Right forelimb (tissue), 1 donor: ENCODE data around the gene IQGAP2.
"Not testable (repeated sequence)": the region's sequence is repeated elsewhere in the genome, so short reads cannot be mapped to it uniquely, and the experiment has no call there.

ENCODE experiments used
- DNase-seq: peaks from one replicate; pipeline ENCODE4 v3.0.0-alpha.2; 2018

The IQGAP2 gene

DNA sequence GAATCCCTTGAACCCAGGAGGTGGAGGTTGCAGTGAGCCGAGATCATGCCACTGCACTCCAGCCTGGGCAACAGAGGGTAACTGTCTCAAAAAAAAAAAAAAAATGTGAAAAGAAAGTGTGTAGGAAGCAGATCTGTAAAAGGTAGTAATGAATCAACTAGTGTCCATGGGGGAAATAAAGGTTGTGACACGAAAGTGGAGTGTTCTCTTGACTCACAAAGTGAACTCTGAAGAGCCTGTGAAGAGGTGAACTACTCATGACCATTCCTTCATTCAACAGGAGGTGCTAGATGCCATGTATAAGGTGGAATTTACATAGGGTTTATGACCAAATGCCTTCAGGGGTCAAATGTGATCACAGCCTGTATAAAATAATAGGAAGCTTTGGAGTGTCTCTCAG lies 12.8 kb downstream of the IQGAP2 start:
- DNase-seq = no peak

DNA sequence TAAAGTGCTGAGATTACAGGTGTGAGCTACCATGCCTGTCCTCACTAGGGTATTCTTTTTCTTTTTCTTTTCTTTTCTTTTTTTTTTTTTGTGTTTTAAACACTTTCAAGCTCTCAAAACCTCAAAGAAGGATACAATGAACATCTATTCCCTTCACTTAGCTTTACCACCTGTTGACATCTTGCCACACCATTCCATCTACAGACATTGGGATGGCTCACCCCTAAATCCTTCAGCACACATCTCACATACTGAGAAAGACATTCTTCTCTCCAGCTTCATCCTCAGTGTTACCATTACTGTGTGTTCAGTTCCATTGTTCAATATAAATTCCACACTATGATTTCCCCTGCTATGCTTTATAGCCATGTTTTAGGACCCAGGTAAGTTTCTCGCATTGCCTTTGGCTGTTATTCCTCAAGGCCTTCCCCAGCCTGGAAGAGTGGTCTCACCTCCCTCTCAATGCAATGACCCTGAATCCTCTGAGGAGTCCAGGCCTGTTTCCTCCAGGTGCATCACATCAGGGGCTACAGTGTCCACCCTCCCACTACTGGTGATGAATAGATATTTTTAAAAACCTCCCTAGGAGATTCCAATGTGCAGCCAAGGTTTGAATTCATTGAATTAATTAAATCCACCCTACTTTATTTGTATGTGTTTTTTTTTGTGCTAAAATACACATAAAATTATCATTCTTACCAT lies 16.7 kb downstream of the IQGAP2 start:
- no peak for DNase-seq

DNA sequence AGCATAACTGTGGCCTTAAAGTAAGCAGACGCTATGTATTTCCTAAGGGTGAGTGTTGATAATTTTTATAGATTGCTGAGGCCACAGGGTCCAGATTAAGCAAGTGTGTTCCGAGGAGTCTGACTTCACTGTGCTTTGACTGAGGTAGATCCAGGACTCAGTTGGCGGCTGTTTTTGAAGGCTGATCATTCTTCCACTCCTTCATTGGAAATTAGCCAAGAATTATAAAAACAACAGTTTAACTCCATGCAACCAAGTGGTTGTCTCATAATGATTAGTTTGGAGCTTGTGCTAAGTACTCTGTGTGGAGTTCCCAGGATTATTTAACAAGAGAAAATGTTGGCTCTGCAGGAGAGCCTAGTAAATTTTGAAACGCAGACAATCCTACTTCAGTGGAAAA lies 19.1 kb downstream of the IQGAP2 start:
- DNase-seq = no peak

DNA sequence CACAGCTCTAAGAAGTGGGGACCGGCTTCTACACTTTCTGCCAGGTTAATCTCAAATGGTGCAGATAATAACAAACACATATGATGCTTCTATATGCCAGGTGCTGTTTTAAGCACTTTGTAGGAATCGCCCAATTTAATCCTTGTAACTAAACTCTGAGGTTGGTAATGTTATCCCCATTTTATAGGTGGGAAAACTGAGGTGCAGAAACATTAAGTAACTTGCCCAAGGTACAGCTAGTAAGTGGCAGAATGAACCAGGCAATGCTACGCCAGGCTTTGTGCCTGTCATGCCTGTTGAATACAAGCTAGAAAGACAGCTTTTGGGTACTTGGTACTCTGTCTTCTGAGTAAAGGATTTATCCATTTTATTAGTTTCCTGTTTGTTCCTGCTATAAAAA lies 19.7 kb downstream of the IQGAP2 start:
- DNase-seq = no peak

DNA sequence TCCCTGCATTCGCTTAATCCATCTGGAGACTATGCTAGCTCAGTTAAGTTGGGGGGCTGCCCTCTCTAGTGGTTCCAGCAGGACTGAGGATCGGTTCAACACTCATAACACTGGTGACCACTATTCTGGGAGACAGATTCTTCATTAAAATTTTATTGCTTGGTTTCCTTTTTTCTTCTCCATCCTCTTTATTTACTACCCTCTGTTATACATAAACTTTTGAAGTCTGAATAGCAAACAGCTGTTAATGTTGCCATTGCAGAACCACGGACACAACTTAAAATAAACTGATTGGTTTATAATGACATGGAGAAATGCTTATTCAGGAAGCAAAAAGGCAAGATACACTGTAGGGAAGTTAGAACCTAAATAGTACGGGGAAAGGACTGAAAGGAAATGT lies 22.1 kb downstream of the IQGAP2 start:
- DNase-seq = no peak

DNA sequence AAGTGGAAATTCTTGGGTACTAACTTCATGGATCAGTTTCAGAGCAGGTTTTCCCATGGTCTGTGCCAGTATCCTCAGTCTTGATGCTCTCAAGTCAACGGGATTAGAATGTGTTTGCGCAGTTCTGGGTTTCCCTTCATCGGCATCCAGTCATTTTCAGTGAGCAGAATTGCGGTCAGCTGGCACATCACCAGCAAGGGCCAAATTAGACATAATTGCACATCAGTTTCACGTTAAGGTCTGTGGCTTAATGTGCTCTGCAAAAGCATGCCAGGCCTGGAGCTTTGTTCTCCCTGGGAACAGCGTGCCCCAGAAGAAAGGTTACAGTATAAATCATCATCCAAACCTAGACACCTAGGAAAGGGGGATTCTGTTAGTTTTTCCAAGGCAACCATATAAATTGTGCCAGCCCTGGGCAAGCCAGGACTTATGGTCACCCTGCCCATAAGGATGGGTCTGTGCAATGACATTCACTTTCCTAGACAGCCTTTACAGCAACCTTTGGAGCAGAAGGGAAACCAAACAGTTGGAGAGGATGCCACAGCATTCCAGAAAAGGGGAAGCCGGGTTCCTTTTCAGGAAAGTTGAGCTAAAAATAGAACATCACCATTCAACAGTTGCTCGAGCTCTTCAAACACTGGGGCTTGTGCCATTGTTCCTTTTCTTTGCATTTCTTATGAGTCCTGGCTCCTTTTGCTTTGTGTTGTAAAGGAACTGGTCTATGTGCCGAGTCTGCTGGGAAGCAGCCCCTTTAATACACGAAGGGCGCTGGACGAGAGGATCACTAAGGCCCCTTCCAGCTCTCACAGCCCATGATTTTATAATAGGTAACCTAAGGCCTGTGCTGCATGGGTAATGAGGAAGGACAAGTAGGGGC lies 23.1 kb downstream of the IQGAP2 start:
- DNase-seq = peak; percentile 51

DNA sequence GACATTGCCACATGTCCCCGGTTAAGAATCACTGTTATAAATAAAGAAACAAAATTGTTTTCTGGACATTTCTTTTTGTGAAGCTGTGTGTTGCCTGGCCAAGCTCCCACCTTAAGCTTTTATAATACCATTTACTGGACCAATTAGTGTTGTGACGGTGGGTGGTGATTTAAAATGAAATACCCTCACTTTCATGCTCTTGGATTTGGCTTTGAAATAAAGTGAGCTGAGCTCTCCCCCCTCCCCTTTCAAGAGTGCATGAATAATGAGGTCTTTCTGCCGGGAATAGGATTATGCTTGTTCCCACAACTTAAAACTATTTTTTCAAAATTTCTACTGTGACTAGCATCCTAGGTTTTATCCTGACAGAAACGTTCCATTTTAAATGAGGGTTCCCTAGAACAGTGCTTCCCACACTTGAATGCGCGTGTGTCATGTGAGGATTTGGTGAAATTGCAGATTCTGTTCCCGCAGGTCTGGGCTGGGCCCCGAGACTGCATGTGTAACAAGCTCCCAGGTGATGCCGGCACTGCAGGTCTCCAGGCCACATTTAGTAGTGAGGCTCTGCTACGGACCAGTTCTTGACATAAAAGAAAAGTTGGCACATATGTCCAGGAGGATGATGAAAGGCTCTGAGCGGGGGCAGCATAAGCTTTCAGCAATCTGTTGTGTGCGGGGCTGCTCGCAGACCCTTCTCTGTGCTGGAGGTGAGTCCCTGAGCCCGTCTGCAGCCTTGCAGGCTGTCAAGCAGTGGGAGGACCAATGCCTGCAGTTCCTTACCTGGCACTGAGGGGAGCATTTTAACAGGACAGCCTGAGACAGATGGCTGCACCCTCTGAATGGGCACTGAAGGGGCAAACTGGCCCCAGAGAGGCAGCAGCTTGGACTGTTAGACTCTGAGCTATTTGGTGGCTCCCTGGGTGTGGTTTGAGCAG lies 24.4 kb downstream of the IQGAP2 start:
- DNase-seq = no peak

DNA sequence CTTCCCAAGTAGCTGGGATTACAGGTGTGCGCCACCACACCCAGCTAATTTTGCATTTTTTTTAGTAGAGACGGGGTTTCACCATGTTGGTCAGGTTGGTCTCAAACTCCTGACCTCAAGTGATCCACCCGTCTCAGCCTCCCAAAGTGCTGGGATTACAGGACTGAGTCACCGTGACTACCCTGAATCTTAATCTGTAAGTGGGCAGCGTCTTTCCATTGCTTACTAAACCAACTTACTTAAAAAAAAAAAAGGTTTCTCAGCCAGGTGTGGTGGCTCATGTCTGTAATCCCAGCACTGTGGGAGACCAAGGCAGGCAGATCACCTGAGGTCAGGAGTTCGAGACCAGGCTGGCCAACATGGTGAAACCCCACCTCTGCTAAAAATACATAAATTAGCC lies 25.5 kb downstream of the IQGAP2 start:
- not testable (repeated sequence) for DNase-seq

DNA sequence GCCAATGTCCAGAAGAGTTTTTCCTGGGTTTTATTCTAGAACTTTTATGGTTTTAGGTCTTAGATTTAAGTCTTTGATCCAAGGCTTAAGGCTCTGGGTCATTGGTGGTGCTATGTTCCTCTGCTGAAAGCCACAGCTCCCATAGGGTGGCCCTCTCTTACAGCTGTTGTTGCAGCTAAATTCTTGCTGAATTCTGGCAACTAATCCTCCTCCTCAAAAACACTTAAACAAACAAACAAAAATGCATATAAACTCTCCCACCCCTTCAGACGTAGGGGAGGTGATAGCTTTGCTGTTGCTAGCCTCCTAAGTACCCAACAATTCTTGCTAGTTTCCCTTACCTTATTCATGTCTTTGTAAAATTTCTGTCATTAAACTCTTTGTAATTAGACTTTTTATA lies 30.2 kb downstream of the IQGAP2 start:
- no peak for DNase-seq

DNA sequence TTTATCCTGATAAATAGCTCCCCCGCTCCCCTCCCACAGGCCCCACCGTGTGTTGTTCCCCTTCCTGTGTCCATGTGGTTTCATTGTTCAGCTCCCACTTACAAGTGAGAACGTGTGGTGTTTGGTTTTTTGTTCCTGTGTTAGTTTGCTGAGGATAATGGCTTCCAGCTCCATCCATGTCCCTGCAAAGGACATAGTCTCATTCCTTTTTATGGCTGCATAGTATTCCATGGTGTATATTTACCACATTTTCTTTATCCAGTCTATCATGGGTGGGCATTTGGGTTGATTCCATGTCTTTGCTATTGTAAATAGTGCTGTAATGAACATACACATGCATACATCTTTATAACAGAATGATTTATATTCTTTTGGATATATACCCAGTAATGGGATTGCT lies 34.4 kb downstream of the IQGAP2 start:
- DNase-seq = not testable (repeated sequence)

DNA sequence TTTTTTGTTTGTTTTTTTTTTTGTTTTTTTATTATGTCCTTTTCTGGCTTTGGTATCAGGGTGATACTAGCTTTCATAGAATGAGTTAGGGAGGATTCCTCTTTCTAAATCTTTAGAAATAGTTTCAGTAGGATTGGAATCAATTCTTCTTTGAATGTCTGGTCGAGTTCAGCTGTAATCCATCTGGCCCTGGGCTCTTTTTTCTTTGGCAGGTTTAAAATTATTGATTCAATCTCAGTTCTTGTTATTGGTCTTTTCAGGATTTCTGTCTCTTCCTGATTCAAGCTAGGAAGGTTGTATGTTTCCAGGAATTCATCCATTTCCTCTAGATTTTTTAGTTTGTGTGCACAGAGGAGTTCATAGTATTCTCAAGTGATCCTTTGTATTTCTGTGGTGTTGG lies 34.9 kb downstream of the IQGAP2 start:
- DNase-seq = no peak

DNA sequence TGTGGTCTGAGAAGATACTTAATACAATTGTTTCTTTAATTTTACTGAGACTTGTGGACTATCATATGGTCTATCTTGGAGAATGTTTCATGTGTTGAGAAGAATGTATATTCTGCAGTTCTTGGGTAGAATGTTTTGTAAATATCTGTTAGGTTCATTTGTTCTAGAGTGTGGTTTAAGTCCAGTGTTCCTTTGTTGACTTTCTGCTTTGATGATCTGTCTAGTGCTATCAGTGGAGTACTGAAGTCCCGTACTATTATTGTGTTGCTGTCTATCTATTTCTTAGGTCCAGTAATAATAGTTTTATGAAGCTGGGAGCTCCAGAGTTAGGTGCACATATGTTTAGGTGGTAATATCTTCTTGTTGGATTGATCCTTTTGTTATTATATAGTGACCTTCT lies 36.1 kb downstream of the IQGAP2 start:
- DNase-seq = no peak

DNA sequence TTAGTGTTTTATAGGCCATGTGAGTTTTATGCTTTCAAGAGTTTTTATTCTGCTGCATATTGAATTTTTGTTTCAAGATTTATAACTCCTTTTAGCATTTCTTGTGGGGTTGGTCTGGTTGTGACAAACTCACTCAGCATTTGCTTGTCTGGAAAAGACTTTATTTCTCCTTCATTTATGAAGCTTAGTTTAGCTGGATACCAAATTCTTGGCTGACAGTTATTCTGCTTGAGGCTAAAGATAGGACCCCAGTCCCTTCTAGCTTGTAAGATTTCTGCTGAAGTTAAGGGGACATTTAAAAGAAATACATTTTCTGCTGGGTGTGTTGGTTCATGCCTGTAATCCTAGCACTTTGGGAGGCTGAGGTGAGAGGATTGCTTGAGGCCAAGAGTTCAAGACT lies 36.8 kb downstream of the IQGAP2 start:
- no peak for DNase-seq

DNA sequence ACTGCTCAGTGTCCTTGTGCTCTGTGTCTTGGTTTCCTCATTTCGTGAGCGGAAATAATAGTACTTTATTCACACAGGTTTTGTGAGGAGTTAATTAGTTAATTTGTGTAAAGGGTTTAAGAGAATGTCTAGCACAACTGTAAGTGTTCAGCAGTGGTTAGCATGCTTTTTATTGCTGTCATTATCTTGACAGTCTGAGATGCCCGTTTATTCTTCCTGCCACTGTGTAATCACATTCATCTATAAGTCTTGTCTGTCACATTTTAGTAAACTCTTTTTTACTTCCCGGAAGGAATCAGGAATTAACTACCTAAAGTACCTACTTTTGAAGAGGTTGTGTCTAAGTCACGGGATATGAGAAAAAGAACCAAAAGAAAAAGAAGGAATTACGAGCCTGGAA lies 38.0 kb downstream of the IQGAP2 start:
- no peak for DNase-seq

DNA sequence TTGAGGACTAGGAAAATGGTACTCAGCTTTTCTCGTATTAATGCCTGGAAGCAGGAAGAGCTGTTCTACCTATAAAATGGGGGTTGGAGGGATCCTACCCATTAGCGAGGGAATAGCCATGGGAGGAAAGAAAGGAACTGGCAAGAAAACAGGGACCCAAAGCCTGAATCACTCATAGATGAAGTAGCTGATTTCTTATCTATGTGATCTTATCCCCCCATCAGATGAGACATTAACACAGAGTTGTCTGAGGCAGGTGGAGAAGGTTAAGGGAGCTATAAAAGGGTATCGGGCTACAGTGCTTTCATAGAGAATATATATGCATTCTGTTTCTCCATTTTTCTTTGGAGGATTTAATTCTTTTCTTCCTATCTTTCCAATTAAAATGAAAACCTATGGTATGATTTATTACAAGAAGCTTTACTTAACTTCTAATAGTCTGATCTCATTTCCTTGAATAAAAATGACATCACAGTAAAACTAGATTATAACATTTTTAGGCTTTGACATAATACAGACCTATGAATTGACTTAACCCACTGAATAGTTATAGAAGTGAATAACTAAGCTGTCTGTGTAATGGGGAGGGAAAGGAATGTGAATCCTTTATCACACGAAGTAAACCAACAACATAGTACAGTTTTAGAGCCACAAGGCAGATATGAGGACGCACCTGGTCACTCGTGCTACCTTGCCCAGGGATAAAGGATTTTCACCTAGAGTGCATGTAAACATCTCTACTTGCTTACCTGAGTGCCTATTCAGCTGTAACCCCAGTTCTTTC lies 39.0 kb downstream of the IQGAP2 start:
- no peak for DNase-seq

DNA sequence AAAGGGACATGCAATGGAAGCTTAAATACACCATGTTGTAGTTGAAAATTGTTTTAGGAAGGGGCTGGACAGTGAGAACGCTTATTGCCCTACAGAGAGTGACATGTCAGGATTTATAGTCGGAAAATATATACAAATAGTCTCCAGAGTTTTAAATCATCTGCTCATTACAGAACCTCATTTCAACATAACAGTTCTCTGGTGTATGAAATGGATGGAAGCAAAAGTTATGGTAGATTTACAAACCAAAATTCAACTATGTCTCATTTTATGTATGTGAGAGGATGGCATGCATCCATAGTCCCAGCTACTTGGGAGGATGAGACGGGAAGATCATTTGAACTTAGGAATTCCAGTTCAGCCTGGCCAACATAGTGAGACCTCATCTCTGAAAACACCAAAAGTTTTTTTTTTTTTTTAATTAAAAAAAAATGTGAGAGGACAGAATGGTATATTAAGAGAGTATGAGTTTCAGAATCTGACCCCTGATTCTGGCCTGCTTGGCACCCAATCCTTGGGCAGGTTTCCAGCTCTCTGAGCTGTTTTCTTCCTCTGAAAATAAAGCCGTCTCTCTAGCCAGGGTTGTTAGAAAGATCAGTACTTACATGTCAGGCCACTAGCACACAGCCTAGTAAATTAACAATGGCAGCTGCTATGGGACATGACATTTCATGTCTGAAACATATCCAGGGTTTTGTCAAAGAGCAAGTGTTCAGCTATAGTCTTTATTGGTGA lies 40.1 kb downstream of the IQGAP2 start:
- DNase-seq = no peak

DNA sequence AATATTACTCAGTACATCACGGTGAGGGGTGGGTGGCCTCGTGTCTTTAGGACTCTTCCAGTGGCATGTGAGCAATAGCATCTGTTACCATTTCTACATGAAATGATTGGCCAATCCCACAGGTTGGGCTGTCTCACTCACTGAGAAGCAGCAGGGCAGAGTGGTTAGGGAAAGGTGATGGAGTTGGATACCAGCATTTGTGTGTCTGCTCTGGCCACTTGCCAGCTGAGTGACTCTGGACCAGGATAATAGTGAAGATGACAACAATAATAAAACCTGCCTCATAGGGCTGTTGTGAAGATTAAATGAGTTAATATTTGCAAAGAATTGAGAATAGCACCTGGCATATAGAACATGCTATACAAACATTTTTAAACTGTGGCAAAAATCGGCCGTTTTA lies 42.0 kb downstream of the IQGAP2 start:
- no peak for DNase-seq

DNA sequence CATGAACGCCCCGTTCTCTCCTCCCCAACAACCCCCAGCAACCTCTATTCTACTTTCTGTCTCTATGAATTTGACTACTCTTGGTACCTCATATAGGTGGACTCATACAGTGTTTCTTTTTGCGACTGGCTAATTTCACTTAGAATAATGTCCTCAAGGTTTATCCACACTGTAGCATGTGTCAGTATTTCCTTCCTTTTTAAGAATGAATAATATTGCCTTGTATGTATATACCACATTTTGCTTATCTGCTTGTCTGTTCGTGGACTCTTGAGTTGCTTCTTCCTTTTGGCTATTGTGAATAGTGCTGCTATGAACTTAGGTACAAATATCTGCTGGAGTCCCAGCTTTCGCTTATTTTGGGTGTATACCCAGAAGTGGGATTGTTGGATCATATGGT lies 42.7 kb downstream of the IQGAP2 start:
- no peak for DNase-seq

DNA sequence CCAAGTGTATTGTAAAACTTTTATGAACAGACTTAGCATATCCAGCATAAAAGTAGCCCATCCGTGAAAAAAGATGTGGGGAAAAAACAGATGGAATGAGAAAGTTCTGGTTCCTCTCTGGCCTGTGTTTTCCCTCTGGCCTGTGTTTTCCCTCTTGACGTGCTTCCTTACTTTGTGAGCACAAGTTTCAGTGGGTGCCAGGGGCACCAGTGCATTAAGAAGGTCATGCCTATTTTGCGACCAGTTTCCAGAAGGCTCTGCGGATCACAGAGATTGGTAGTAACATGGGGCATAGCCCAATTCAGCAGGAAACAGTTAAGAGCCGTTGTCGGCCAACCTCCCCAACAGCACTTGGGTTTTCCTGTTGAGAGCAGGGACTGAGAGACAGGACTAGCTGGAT lies 43.7 kb downstream of the IQGAP2 start:
- no peak for DNase-seq

DNA sequence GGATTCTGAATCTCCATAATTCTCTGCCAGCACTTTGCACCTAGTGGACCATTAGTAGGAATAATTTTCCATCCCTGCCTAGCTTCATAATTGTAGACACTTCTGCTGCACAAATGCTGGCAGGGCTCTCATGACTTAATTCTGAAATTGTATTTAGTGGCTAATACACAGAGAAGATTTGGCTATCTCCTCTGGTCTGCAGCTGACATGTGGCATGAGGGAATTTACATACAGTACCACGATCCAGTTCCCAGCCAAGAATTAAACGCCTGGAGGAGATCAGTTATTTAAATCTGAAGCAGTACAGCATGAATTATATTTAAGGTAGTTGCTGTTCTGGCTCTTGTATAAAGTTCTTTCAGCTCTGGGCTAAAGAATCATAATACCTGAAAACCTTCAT lies 46.5 kb downstream of the IQGAP2 start:
- DNase-seq = no peak

DNA sequence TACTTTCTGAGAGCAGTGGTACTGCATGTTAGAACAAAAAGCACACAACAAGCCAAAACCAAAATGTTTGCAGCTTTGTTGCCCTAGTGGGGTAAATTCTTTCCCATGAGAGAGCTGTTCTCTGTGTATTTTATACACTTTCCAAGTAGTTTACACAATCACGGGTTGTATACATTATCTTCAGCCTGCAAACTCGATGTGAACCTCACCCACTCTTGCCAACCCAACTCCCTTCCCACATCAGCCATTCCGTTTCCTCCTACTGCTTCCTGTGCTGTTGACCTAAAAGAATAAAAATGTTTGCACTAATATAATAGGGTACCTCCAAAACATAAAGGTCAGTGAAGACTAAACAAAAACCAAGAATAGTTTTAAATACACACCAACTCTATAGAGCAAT lies 47.0 kb downstream of the IQGAP2 start:
- no peak for DNase-seq
